ENCODE data around the gene EVA1C. TPM values are rescaled to one million over a fixed set of nuclear protein-coding genes. Genes with fewer than 3 reads are reported as not detected.

The EVA1C gene
- total and polyA plus RNA-seq, 2 donors (not counting 1 experiment from before 2014, with no cell fraction given), result 0.84 to 1.6 TPM

DNA sequence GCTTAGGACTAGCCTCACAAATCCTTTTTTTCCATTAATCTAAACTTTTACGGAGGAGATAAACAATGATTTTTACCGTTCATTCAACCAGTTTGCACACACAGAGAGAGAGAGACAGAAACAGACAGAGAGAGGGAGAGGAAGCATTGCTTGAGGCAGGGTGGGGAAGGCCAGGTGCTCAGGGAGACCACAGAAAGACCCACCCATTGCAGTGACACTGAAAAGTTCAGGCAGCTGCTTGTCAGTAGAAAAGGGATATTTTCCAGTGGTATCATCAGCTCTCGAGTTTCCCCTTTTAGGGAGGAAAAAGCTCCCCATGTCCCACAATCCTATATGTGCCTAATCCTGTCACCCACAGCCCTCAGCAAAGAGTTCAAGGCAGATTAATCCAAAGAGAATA lies 145.6 kb downstream of the EVA1C start:
- Histone ChIP-seq H3K4me1 (ENCODE audit: control insufficient read depth in 2 of 2, insufficient read depth in 2 of 2, low read length in 2 of 2) (no peaks in the 10 kb centered on the region), H2AFZ (ENCODE audit: insufficient read depth, low read depth, low read length, poor library complexity, severe bottlenecking) (no peak overlapping the region), H3K9ac (ENCODE audit: low read length) (no peak overlapping the region), H3K27ac (ENCODE audit: low read length in 2 of 2) (no peak overlapping the region), H3K27me3 (replicated peaks in 1 of 4; ENCODE audit: control extremely low read depth in 1 of 4, control insufficient read depth in 3 of 4, insufficient read depth in 4 of 4, low read length in 3 of 4) (no peaks in the 10 kb centered on the region), H3K4me3 (ENCODE audit: control extremely low read depth in 1 of 5, extremely low read depth in 1 of 5, insufficient read depth in 1 of 5, low read depth in 2 of 5, low read length in 4 of 5) (no peak overlapping the region), H3K36me3 (replicated peaks in 1 of 2; ENCODE audit: control extremely low read depth in 1 of 2, control insufficient read depth in 1 of 2, extremely low read depth in 1 of 2, insufficient read depth in 2 of 2, low read length in 1 of 2) (no peaks in the 10 kb centered on the region), H3K4me2 (replicated peaks; ENCODE audit: low read depth, low read length, poor library complexity, severe bottlenecking) (no peak overlapping the region), H4K20me1 (ENCODE audit: control insufficient read depth, insufficient read depth, low read length, poor library complexity, severe bottlenecking) (no peaks in the 10 kb centered on the region), H3K9me3 (ENCODE audit: control extremely low read depth in 1 of 3, control insufficient read depth in 2 of 3, insufficient read depth in 1 of 3, low read length in 2 of 3) (no peaks in the 10 kb centered on the region), H3K79me2 (ENCODE audit: control insufficient read depth, insufficient read depth, low read length) (no peaks in the 10 kb centered on the region)
- intact Hi-C loops (cut with micrococcal nuclease), result no loop called here
- no peak overlapping the region for H3K27ac Mint-ChIP-seq
- TF ChIP-seq, protein P1, sequence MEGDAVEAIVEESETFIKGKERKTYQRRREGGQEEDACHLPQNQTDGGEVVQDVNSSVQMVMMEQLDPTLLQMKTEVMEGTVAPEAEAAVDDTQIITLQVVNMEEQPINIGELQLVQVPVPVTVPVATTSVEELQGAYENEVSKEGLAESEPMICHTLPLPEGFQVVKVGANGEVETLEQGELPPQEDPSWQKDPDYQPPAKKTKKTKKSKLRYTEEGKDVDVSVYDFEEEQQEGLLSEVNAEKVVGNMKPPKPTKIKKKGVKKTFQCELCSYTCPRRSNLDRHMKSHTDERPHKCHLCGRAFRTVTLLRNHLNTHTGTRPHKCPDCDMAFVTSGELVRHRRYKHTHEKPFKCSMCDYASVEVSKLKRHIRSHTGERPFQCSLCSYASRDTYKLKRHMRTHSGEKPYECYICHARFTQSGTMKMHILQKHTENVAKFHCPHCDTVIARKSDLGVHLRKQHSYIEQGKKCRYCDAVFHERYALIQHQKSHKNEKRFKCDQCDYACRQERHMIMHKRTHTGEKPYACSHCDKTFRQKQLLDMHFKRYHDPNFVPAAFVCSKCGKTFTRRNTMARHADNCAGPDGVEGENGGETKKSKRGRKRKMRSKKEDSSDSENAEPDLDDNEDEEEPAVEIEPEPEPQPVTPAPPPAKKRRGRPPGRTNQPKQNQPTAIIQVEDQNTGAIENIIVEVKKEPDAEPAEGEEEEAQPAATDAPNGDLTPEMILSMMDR (IDR thresholded peaks at IDR 0.05), result no peak
- TF ChIP-seq EZH2 (IDR thresholded peaks at IDR 0.05; ENCODE audit: borderline replicate concordance, insufficient read depth, low read depth, low read length, poor library complexity, severe bottlenecking), result no peak
- no peaks in the 10 kb centered on the region for H3K4me1 Mint-ChIP-seq
- ChIA-PET CTCF (no interaction called here), POLR2A (no interaction called here)
- WGBS (ENCODE audit: insufficient coverage), result 63% methylated on average over 2 of the region's 3 CpGs
- H3K27me3 Mint-ChIP-seq, result peaks cover 14% of the 10 kb centered on the region
- ATAC-seq (ENCODE audit: low read depth), result no peak
- no peaks in the 10 kb centered on the region for H3K9me3 Mint-ChIP-seq (ENCODE audit: insufficient read depth)
- H3K4me3 Mint-ChIP-seq, result no peak overlapping the region
- DNase-seq, result no peak

DNA sequence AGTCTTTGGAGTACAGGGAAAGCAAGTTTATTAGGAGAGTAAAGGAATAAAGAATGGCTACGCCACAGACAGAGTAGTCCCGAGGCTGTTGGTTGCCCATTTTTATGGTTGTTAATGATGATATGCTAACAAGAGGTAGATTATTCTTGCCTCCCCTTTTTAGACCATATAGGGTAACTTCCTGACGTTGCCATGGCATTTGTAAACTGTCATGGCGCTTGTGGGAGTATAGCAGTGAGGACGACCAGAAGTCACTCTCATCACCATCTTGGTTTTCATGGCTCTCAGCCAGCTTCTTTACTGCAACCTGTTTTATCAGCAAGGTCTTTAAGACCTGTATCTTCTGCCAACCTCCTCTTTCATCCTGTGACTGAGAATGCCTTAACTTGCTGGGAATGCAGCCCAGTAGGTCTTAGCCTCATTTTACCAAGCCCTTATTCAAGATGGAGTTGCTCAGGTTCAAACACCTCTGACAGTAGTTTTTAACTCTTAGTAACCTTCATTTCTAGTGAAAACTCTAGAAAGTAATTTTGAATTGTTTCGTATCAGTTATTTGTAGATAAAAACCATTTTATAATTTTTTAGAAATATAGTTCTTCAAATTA lies 146.6 kb downstream of the EVA1C start:
- H3K27me3 Mint-ChIP-seq, result peaks cover 17% of the 10 kb centered on the region
- no peaks in the 10 kb centered on the region for H3K4me1 Mint-ChIP-seq
- Histone ChIP-seq H3K4me1 (ENCODE audit: control insufficient read depth in 2 of 2, insufficient read depth in 2 of 2, low read length in 2 of 2) (no peaks in the 10 kb centered on the region), H3K27me3 (replicated peaks in 1 of 4; ENCODE audit: control extremely low read depth in 1 of 4, control insufficient read depth in 3 of 4, insufficient read depth in 4 of 4, low read length in 3 of 4) (no peaks in the 10 kb centered on the region), H3K79me2 (ENCODE audit: control insufficient read depth, insufficient read depth, low read length) (no peaks in the 10 kb centered on the region), H2AFZ (ENCODE audit: insufficient read depth, low read depth, low read length, poor library complexity, severe bottlenecking) (no peak overlapping the region), H3K4me3 (ENCODE audit: control extremely low read depth in 1 of 5, extremely low read depth in 1 of 5, insufficient read depth in 1 of 5, low read depth in 2 of 5, low read length in 4 of 5) (no peak overlapping the region), H4K20me1 (ENCODE audit: control insufficient read depth, insufficient read depth, low read length, poor library complexity, severe bottlenecking) (no peaks in the 10 kb centered on the region), H3K4me2 (replicated peaks; ENCODE audit: low read depth, low read length, poor library complexity, severe bottlenecking) (no peak overlapping the region), H3K9me3 (ENCODE audit: control extremely low read depth in 1 of 3, control insufficient read depth in 2 of 3, insufficient read depth in 1 of 3, low read length in 2 of 3) (no peaks in the 10 kb centered on the region), H3K36me3 (replicated peaks in 1 of 2; ENCODE audit: control extremely low read depth in 1 of 2, control insufficient read depth in 1 of 2, extremely low read depth in 1 of 2, insufficient read depth in 2 of 2, low read length in 1 of 2) (no peaks in the 10 kb centered on the region), H3K9ac (ENCODE audit: low read length) (no peak overlapping the region), H3K27ac (ENCODE audit: low read length in 2 of 2) (no peak overlapping the region)
- 100% methylated on average over 3 of the region's 6 CpGs for WGBS (ENCODE audit: insufficient coverage)
- DNase-seq, result no peak
- ChIA-PET CTCF (no interaction called here), POLR2A (no interaction called here)
- TF ChIP-seq EZH2 (IDR thresholded peaks at IDR 0.05; ENCODE audit: borderline replicate concordance, insufficient read depth, low read depth, low read length, poor library complexity, severe bottlenecking), result no peak
- TF ChIP-seq, protein P1 (IDR thresholded peaks at IDR 0.05), result no peak
- no peak overlapping the region for H3K4me3 Mint-ChIP-seq
- ATAC-seq (ENCODE audit: low read depth), result no peak
- intact Hi-C loops (cut with micrococcal nuclease), result no loop called here
- no peak overlapping the region for H3K27ac Mint-ChIP-seq
- no peaks in the 10 kb centered on the region for H3K9me3 Mint-ChIP-seq (ENCODE audit: insufficient read depth)
